T-helper 22 cell (primary cell): ENCODE results near the gene ASPRV1.
"Not testable (repeated sequence)": the region's sequence is repeated elsewhere in the genome, so short reads cannot be mapped to it uniquely, and the experiment has no call there.

Experiments
- DNase-seq: peaks from one replicate; pipeline ENCODE4 v3.0.0-alpha.2; 2020; ENCODE audit warnings: low read depth

The ASPRV1 gene

DNA sequence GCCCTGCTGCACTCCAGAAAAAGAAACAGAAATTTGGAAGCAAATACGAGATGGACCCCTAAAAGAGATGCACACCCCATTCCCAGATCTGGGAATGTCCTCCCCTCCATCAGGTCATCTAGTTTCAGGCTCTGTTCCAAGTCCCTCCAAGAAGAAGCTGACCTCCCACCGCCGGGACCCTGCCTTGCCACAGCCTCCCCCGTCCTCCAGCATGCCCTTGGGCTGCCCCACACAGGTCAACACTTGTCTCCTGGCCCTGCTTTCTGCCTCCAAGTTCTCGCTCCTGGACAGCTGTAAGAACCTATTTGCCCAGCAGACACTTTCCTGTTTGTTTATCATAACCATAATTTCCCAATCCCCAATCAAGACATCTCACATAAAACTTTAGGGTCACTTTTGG, 2.0 kb downstream of the ASPRV1 start:
- no peak for DNase-seq

DNA sequence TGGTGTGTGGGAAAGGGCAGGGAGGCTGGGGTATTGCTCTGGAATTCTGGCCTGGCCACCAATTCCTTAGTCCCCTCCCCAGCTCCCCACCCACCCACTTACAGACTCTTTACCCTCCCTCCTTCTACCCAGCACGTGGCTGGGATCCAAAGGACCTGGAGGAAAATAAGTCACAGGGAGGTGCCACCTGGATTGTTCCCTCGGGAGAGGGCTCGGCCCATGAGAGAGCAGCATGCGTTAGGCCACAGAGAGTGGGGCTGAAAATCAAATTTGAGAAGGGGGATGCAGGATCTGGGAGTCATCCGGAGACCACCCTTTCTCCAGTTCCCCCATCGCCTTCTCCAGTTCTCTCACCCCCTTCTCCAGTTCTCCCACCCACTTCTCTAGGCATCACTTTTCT, 3.0 kb downstream of the ASPRV1 start:
- no peak for DNase-seq

DNA sequence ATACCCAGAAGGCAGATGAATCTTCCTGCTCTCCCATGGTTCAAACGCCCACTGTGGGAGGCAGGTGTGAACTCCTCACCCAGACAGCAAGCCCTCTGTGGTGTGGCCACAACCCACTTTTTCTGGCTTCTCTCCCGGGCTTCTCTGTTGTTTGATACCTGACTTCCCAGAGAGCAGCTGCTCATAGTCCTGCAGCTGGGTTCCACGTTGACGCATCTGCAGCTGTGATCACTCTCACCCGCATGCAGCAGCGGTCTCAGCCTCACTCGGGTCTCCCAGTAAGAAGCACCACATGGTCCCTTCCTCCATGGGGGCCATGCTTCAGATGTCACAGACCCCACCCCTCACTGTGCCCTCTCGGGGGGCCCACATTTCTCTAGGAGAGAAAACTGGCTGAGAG, 3.5 kb downstream of the ASPRV1 start:
- no peak for DNase-seq

GRCh38 chr2:69956475-69956979, 4.9 kb downstream of the ASPRV1 start:
- no peak for DNase-seq

- no peak for DNase-seq
Measured at GRCh38 chr2:69955029-69955428, 6.4 kb downstream of the ASPRV1 start.

GRCh38 chr2:69954084-69954483, 7.3 kb downstream of the ASPRV1 start:
- no peak for DNase-seq

GRCh38 chr2:69952336-69953115, 8.9 kb downstream of the ASPRV1 start:
- no peak for DNase-seq

GRCh38 chr2:69950671-69951070, 10.8 kb downstream of the ASPRV1 start:
- DNase-seq, result not testable (repeated sequence)

DNA sequence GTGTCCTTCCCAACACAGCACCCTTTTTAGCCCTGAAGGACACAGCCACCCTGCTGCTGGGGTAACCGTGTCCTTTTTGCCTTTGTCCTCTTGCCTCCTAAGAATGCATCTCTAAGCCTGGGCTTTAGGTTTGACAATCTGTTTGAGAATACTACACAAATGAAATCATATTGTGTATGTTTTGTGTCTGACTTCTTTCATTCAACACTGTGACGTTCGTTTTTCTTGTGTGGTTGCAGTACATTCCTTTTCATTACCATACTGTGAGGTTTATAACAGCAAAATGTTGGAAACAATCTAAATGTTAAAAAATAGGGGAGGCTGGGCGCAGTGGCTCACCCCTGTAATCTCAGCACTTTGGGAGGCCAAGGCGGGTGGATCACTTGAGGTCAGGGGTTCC, 11.2 kb downstream of the ASPRV1 start:
- DNase-seq, result no peak

- no peak for DNase-seq
Measured at GRCh38 chr2:69948963-69949645, 12.3 kb downstream of the ASPRV1 start.

- DNase-seq, result no peak
Measured at GRCh38 chr2:69948032-69948962, 13.1 kb downstream of the ASPRV1 start.

DNA sequence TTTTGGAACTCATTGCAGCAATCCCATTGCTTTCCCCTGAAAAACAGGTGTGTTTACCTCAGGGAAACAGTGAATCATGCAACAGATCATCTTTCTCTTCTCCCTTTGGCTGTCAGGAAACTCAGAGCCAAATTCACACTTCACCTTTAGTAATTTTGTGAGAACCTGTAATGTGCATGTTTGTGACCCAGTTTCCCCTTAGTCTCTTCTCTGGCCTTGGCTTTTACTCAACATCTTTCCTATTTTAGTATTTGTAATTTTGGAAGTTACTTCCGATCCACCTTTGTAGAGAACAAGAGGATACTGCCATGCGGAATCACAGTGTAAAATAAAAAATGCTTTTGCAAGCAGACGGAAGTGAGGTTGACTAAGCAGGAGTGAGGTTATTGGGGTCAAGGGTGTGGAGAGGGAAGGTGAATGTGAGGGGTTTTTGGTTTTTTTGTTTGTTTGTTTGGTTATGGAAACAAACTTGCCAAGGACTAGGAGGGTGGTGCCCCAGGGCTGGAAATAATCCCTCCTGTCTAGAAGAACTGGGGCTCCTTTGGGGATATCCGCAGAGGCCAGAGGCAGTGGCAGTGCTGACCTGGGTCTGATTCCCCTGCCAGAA, 14.0 kb downstream of the ASPRV1 start:
- DNase-seq, result no peak

DNA sequence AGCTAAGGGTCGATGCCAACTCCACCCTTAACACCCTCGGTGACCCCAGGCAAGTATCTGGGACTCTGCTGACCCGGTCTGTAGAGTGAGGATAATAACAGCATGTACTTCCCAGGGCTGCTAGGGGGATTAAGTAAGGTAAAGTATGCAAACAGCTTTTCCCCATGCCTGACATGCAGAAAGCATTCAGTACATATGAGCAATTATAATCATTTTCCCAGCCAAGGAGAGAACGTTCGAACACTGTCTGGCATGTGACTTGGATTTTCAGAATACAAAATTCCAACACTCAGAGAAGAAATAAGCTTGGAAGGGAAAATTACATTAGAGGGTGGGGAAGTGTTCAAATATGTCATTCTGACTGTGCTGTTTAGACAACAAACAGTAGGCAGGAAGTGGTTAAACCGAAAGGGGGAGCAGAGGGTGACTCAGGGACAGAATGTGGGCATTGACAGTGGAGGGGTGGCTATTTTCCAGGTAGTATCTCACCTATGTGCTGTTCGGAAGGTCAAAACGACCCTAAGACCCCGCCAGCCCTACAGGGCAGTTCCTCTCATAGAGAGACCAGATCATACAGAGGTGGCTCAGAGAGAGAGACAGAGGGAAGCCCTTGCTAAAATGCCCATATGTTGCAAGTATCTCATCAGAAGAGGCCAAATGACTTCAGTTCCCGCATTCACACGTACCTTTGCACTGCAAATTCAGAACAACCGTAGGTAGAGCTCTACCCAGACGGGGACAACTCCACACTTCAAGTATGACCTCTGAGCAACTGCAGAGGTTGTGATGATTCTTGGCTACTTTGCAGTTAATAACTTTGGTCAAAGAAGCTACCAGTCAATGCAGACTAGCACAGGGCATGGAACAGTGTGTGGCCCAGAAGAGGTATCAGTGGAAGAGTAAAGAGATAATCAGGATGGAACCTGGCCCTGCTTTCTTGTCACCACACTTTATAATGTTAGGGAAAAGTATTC, 14.8 kb downstream of the ASPRV1 start:
- DNase-seq, result peak; percentile 31

- DNase-seq, result no peak
Measured at GRCh38 chr2:69945941-69946340, 15.5 kb downstream of the ASPRV1 start.

DNA sequence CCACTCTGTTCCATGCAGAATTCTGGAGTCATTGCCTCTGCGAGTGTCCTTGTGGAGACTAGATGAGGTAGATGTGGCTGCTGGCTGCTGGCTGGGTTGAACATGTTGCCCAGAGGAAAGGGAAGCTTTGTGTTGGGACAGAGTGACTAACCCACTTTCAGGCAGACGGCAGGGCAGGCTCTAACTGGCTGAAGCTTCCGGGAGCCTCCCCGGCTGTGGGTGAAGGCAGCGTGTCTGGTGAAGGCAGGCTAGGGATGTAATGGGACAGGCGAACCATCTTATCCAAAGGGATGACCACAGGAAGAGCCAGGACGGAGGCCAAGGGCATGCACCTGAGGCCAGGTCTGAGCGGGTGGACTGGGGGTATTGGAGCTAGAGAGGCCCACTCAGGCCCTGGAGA, 16.0 kb downstream of the ASPRV1 start:
- DNase-seq, result no peak

DNA sequence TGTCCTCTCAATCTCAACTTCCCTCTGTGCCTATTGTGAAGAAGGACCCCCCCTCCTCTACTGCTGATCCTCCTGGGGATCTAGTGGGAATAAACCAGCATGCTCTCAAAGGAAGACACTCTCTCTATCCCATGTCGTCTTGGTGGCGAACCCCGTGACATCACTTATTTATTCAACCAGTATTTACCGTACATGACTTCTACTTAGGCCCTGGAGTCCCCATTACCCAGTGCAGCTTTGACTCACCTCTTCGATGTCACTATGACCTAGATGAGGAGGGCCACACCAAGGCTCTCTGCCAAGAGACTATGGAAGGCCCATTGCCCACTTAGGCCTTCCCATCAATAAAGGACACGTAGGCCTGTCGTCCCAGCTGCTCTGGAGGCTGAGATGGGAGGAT, 16.7 kb downstream of the ASPRV1 start:
- DNase-seq, result no peak

DNA sequence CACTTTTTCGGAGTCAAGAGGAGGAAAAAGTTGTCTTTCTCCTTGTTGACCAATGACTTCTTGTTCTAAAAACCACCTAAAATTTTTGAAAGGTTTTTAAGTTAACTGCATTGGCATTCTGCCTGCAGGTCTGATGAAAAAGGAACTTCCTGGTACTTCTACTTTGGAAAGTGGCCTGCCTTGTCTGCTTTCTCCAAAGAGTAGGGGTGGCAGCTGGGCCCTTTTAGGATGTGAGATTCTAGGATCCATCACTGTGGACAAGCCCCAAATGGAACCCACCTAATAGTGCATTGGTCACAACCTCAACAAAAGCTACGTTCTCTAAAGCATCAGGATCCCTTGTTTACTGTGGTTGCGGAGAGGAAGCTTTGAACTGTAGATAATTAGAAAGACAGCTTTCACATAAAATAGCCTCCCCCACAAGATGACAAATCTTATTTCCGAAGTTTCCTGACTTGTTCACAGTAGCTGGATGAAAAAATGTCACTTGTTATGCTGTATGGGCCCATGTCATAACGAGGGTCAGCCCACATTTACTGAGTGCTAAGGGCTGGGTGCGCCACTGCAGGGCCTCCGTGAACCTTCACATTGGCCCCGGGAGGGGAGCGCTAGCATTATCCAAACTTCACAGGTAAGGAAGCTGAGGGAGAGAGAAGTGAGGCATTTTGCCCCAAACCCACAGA, 17.4 kb downstream of the ASPRV1 start:
- no peak for DNase-seq

GRCh38 chr2:69943000-69943842, 18.2 kb downstream of the ASPRV1 start:
- no peak for DNase-seq

DNA sequence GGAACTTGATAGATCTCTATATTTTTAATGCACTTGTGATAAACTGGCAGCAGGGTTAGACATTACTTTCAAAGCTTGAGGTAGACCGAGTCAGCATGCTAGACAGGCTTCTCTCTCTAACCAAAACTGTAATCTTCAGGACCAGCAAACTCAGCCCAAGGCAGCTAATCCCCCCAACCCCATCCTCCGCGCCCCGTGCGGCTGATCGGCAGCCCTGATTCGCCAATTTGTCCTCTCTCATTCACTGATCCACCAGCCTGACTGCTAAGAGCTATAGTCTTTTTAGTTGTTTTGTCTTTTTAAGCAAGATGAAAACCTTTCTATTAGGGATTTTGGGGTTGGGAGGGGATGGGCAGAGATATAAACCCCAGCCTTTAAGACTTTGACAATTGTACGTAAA, 20.7 kb downstream of the ASPRV1 start:
- no peak for DNase-seq
